ENCODE data around the gene ZYG11B.

The ZYG11B gene

GRCh38 chr1:52726265-52727113 is at the start of gene ZYG11B:
Gene ZYG11B, plus strand, starts transcription at chr1:52726453. Its CDS starts 201 bp downstream, at chr1:52726654.
- H3K4me3 ChIP-seq (ENCODE audit: low read length), result peak within 1 kb of the TSS; percentile 87
- DNase-seq (ENCODE audit: low read depth), result peak; percentile 37
- TF ChIP-seq CTCF (conservative IDR thresholded peaks at IDR 0.05; ENCODE audit: low read depth, low read length), result no peak

- TF ChIP-seq CTCF (conservative IDR thresholded peaks at IDR 0.05; ENCODE audit: low read depth, low read length), result no peak
- H3K4me3 ChIP-seq (ENCODE audit: low read length), result no peak overlapping the region
- no peak for DNase-seq (ENCODE audit: low read depth)
These were observed 49.0 kb upstream of the ZYG11B start for GRCh38 chr1:52677076-52677806.

- no peak for DNase-seq (ENCODE audit: low read depth)
- no peak overlapping the region for H3K4me3 ChIP-seq (ENCODE audit: low read length)
- no peak for TF ChIP-seq CTCF (conservative IDR thresholded peaks at IDR 0.05; ENCODE audit: low read depth, low read length)
These were observed 47.2 kb upstream of the ZYG11B start for GRCh38 chr1:52679048-52679447.

GRCh38 chr1:52679498-52679897 is 46.8 kb upstream of the ZYG11B start:
- no peak overlapping the region for H3K4me3 ChIP-seq (ENCODE audit: low read length)
- TF ChIP-seq CTCF (conservative IDR thresholded peaks at IDR 0.05; ENCODE audit: low read depth, low read length), result no peak
- DNase-seq (ENCODE audit: low read depth), result no peak

GRCh38 chr1:52680353-52680752 is 45.9 kb upstream of the ZYG11B start:
- DNase-seq (ENCODE audit: low read depth), result no peak
- no peak for TF ChIP-seq CTCF (conservative IDR thresholded peaks at IDR 0.05; ENCODE audit: low read depth, low read length)
- no peak overlapping the region for H3K4me3 ChIP-seq (ENCODE audit: low read length)

- H3K4me3 ChIP-seq (ENCODE audit: low read length), result no peak overlapping the region
- DNase-seq (ENCODE audit: low read depth), result no peak
- no peak for TF ChIP-seq CTCF (conservative IDR thresholded peaks at IDR 0.05; ENCODE audit: low read depth, low read length)
These were observed 45.1 kb upstream of the ZYG11B start for GRCh38 chr1:52681136-52681535.
